Pancreas (tissue), 10 donors: ENCODE results near the gene CTRL. TPM values are rescaled to one million over a fixed set of nuclear protein-coding genes. Genes with fewer than 3 reads are reported as not detected.

Experiments used
- ATAC-seq, 4 donors: fragments of 200-7000 bp; cut with Tn5 transposase; one replicate each; pipeline versions ENCODE4 v1.8.0 to v1.9.1; 2020; ENCODE audit warnings: mild to moderate bottlenecking in 4 of 4, moderate library complexity in 4 of 4
- DNase-seq, 6 donors: peaks; one replicate each; pipeline ENCODE4 v3.0.0-alpha.2; 2020
- FAIRE-seq: peaks from 2 replicates; lab custom pipeline; 2012; peaks lifted over from hg19 to GRCh38; lab: Jason Lieb, UNC
- H3K27ac ChIP-seq, 4 donors: fragments of 200-600 bp; sonication (generic); 1 replicate in 3 of 4; 2 replicates in 1 of 4; pipeline versions ENCODE4 v1.5.0 to v1.8.0; 2020
- H3K27me3 ChIP-seq, 4 donors: fragments of 200-600 bp; one replicate each; pipeline ENCODE4 v1.8.0; 2021
- H3K36me3 ChIP-seq, 3 donors: fragments of 200-600 bp; sonication (generic) in 1 of 3; one replicate each; pipeline versions ENCODE4 v1.5.0 to v1.8.0; 2020 to 2021
- H3K4me1 ChIP-seq, 3 donors: fragments of 200-600 bp; one replicate each; pipeline ENCODE4 v1.8.0; 2021
- H3K4me3 ChIP-seq, 4 donors: fragments of 200-600 bp; sonication (generic) in 2 of 4; one replicate each; pipeline versions ENCODE4 v1.5.0 to v1.8.0; 2020 to 2021
- H3K9me3 ChIP-seq, 4 donors: fragments of 200-600 bp; one replicate each; pipeline ENCODE4 v1.8.0; 2021
- WGBS, 2 donors: extraction: QIAGEN DNeasy Blood & Tissue Kit; methylation state at CpG; one replicate each; pipeline ENCODE4 v1.1.7; 2013; 5-methylcytosine and 5-hydroxymethylcytosine counted together
- intact Hi-C, 3 donors: fragments of 100-400 bp; cut with DNase I; formaldehyde crosslinking; loops; one replicate each; pipeline versions ENCODE4 v1.11.1 to v1.14.2; 2022
- polyA plus RNA-seq, 2 donors: library from polyadenylated mRNA; stranded (reverse); fragments of 200-250 nt; gene quantifications; one replicate each; pipeline ENCODE4 v1.2.3, GENCODE V29; 2013
- total RNA-seq, 6 donors: library from RNA; stranded (reverse); fragmentation: NEBNext Ultra II Directional in 4 of 6; extraction: Animal tissue kit (Norgen Biotek cat#: 25700) in 4 of 6; gene quantifications; one replicate each; pipeline versions ENCODE4 v1.2.1 to v1.2.4, GENCODE V29; 2021 to 2023
- TF ChIP-seq, protein P1 (sequence below), 4 donors: fragments of 200-600 bp; sonication (generic) in 3 of 4; IDR thresholded peaks; one replicate each; pipeline versions ENCODE4 v1.5.0 to v1.8.0; 2021; ENCODE audit warnings: antibody characterized with exemption in 4 of 4
- donor health status: healthy with polysubstance abuse.
- donor health status: DM: no; HTN: no; CAD: no; lungs with moderate emphysema.
- donor health status: DM: no; HTN: no; CAD: no.
- donor health status: control.
- donor health status: control.
- donor health status: Bipolar disorder and iron deficiency.
- donor health status: DM: yes; HTN: yes; CAD: no.
- donor health status: DM: no; HTN: no; CAD: no.
- donor health status: DM: no; HTN: no; CAD: no.
- donor health status: DM: yes; HTN: yes; CAD: no.

The CTRL gene
- total and polyA plus RNA-seq, 8 donors = 559 to 2,165 (median 673) TPM

GRCh38 chr16:67930191-67930590 lies 1.5 kb downstream of the CTRL start:
- H3K9me3 ChIP-seq = no peaks in the 10 kb centered on the region
- no peak for FAIRE-seq
- WGBS, 2 donors = 42 to 49% methylated on average over 14 of the region's 14 CpGs
- intact Hi-C loops = loop anchor here in 2 of 3 donors (5.0 to 10.0 kb wide), 4 partner anchors 33 to 405 kb away; partner anchors contain the start of genes NRN1L (in 1 of the 2) and RIPOR1 (in 1 of the 2)
- H3K4me3 ChIP-seq = peak overlapping the region; percentile 11 to 43 (median 43)
- H3K27me3 ChIP-seq = no peaks in the 10 kb centered on the region
- peak in 1 of 6 donors; percentile 78 for DNase-seq
- no peak for ATAC-seq
- peak overlapping the region; percentile 28 to 80 (median 74) for H3K27ac ChIP-seq
- TF ChIP-seq, protein P1, sequence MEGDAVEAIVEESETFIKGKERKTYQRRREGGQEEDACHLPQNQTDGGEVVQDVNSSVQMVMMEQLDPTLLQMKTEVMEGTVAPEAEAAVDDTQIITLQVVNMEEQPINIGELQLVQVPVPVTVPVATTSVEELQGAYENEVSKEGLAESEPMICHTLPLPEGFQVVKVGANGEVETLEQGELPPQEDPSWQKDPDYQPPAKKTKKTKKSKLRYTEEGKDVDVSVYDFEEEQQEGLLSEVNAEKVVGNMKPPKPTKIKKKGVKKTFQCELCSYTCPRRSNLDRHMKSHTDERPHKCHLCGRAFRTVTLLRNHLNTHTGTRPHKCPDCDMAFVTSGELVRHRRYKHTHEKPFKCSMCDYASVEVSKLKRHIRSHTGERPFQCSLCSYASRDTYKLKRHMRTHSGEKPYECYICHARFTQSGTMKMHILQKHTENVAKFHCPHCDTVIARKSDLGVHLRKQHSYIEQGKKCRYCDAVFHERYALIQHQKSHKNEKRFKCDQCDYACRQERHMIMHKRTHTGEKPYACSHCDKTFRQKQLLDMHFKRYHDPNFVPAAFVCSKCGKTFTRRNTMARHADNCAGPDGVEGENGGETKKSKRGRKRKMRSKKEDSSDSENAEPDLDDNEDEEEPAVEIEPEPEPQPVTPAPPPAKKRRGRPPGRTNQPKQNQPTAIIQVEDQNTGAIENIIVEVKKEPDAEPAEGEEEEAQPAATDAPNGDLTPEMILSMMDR (IDR thresholded peaks at IDR 0.05) = no peak
- H3K4me1 ChIP-seq = peaks cover 0 to 18% (median 8%) of the 10 kb centered on the region in 3 donors
- peaks cover 0 to 5% (median 0%) of the 10 kb centered on the region in 3 donors for H3K36me3 ChIP-seq

DNA sequence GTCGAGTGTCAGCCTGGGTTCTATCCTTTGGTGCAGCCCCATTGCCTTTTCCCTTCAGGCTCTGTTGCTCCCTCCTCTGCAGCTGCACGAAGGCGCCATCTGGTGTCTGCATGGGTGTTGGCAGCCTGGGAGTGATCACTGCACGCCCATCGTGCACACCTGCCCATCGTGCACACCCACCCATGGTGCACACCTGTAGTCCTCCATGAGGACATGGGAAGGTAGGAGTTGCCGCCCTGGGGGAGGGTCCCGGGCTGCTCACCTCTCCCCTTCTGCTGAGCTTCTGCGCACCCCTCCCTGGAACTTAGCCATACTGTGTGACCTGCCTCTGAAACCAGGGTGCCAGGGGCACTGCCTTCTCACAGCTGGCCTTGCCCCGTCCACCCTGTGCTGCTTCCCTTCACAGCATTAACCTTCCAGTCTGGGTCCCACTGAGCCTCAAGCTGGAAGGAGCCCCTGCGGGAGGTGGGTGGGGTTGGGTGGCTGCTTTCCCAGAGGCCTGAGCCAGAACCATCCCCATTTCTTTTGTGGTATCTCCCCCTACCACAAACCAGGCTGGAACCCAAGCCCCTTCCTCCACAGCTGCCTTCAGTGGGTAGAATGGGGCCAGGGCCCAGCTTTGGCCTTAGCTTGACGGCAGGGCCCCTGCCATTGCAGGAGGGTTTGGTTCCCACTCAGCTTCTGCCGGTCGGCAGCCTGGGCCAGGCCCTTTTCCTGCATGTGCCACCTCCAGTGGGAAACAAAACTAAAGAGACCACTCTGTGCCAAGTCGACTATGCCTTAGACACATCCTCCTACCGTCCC lies 2.9 kb downstream of the CTRL start:
- Histone ChIP-seq H3K4me1 (peaks cover 0 to 9% (median 8%) of the 10 kb centered on the region in 3 donors), H3K27me3 (no peaks in the 10 kb centered on the region), H3K36me3 (peaks cover 0 to 5% (median 0%) of the 10 kb centered on the region in 3 donors), H3K9me3 (no peaks in the 10 kb centered on the region), H3K4me3 (peak overlapping the region in 3 of 4 donors; percentile 43), H3K27ac (peak overlapping the region in 3 of 4 donors; percentile 48 to 81 (median 80))
- 24 to 32% methylated on average over 16 of the region's 16 CpGs for WGBS, 2 donors
- intact Hi-C loops = loop anchor here in 1 of 3 donors (10.0 kb wide), 1 partner anchor 254 kb away; no protein-coding TSS in a partner anchor
- FAIRE-seq = no peak
- peak; percentile 80 to 92 (median 84) for DNase-seq
- ATAC-seq = peak; percentile 23 to 68 (median 38)
- TF ChIP-seq, protein P1 (IDR thresholded peaks at IDR 0.05) = peak; percentile 47 to 75 (median 64)

DNA sequence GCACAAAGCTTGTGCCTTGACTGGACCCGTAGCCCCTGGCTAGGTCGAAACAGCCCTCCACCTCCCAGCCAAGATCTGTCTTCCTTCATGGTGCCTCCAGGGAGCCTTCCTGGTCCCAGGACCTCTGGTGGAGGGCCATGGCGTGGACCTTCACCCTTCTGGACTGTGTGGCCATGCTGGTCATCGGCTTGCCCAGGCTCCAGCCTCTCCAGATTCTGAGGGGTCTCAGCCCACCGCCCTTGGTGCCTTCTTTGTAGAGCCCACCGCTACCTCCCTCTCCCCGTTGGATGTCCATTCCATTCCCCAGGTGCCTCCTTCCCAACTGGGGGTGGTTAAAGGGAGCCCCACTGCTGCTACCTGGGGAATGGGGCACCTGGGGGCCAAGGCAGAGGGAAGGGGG lies 3.5 kb downstream of the CTRL start:
- Histone ChIP-seq H3K27me3 (no peaks in the 10 kb centered on the region), H3K36me3 (peaks cover 0 to 5% (median 0%) of the 10 kb centered on the region in 3 donors), H3K27ac (peak overlapping the region in 3 of 4 donors; percentile 80 to 85 (median 81)), H3K4me3 (no peak overlapping the region), H3K4me1 (peaks cover 0 to 9% (median 8%) of the 10 kb centered on the region in 3 donors), H3K9me3 (no peaks in the 10 kb centered on the region)
- ATAC-seq (no peak), DNase-seq (peak in 2 of 6 donors; percentile 47 to 85), FAIRE-seq (no peak)
- WGBS, 2 donors = 49 to 61% methylated on average over 7 of the region's 7 CpGs
- TF ChIP-seq, protein P1 (IDR thresholded peaks at IDR 0.05) = no peak
- intact Hi-C loops = loop anchor here in 1 of 3 donors (10.0 kb wide), 1 partner anchor 253 kb away; no protein-coding TSS in a partner anchor

GRCh38 chr16:67927131-67927941 lies 4.3 kb downstream of the CTRL start:
- intact Hi-C loops = loop anchor here in 1 of 3 donors (10.0 kb wide), 1 partner anchor 253 kb away; no protein-coding TSS in a partner anchor
- Histone ChIP-seq H3K27ac (peak overlapping the region; percentile 70 to 85 (median 80)), H3K27me3 (no peaks in the 10 kb centered on the region), H3K4me3 (no peak overlapping the region), H3K4me1 (peaks cover 0 to 6% (median 5%) of the 10 kb centered on the region in 3 donors), H3K36me3 (peaks cover 0 to 5% (median 0%) of the 10 kb centered on the region in 3 donors), H3K9me3 (no peaks in the 10 kb centered on the region)
- DNase-seq = peak in 5 of 6 donors; percentile 59 to 89 (median 68)
- peak in 3 of 4 donors; percentile 5 to 16 (median 6) for ATAC-seq
- 49 to 52% methylated on average over 22 of the region's 22 CpGs for WGBS, 2 donors
- TF ChIP-seq, protein P1 (IDR thresholded peaks at IDR 0.05) = no peak
- FAIRE-seq = no peak
